Heart left ventricle (tissue), 16 donors: ENCODE results near the gene HBE1. TPM values are rescaled to one million over a fixed set of nuclear protein-coding genes. Genes with fewer than 3 reads are reported as not detected.

ENCODE experiments used
- ATAC-seq, 4 donors: fragments of 200-7000 bp; cut with Tn5 transposase; one replicate each; pipeline ENCODE4 v1.9.1; 2020 to 2022; ENCODE audit warnings: moderate library complexity in 4 of 4, mild to moderate bottlenecking in 3 of 4, moderate number of reproducible peaks in 1 of 4
- DNase-seq, 5 donors: peaks; one replicate each; pipeline ENCODE4 v3.0.0-alpha.2; 2020
- H3K27ac ChIP-seq, 12 donors: fragments of 200-600 bp; sonication (generic) in 4 of 12; one replicate each; pipeline versions ENCODE4 v1.5.0 to v1.8.0; 2016 to 2022; ENCODE audit warnings: mild to moderate bottlenecking in 2 of 12
- H3K27me3 ChIP-seq, 9 donors: fragments of 200-600 bp; sonication (generic) in 2 of 9; one replicate each; pipeline versions ENCODE4 v1.5.1 to v1.8.0; 2016 to 2022; ENCODE audit warnings: mild to moderate bottlenecking in 3 of 9
- H3K36me3 ChIP-seq, 9 donors: fragments of 200-600 bp; sonication (generic) in 2 of 9; one replicate each; pipeline versions ENCODE4 v1.5.0 to v1.8.0; 2018 to 2022; ENCODE audit warnings: mild to moderate bottlenecking in 2 of 9
- H3K4me1 ChIP-seq, 12 donors: fragments of 200-600 bp; sonication (generic) in 4 of 12; one replicate each; pipeline versions ENCODE4 v1.5.0 to v1.8.0; 2016 to 2022; ENCODE audit warnings: mild to moderate bottlenecking in 3 of 12
- H3K4me3 ChIP-seq, 12 donors: fragments of 200-600 bp; sonication (generic) in 4 of 12; one replicate each; pipeline versions ENCODE4 v1.5.0 to v1.8.0; 2017 to 2022; ENCODE audit warnings: mild to moderate bottlenecking in 9 of 12, moderate library complexity in 4 of 12
- H3K9me3 ChIP-seq, 12 donors: fragments of 200-600 bp; sonication (generic) in 4 of 12; one replicate each; pipeline versions ENCODE4 v1.5.0 to v1.8.0; 2016 to 2022; ENCODE audit warnings: mild to moderate bottlenecking in 1 of 12
- CTCF ChIP-seq, 12 donors: fragments of 200-600 bp; sonication (generic) in 4 of 12; IDR thresholded peaks; one replicate each; pipeline versions ENCODE4 v1.5.0 to v1.8.0; 2018 to 2022; ENCODE audit warnings: antibody characterized with exemption in 12 of 12, mild to moderate bottlenecking in 5 of 12
- POLR2A ChIP-seq, 2 donors: fragments of 450-650 bp; IDR thresholded peaks; one replicate each; pipeline ENCODE4 v1.6.1; 2017; ENCODE audit warnings: antibody characterized with exemption in 2 of 2, mild to moderate bottlenecking in 2 of 2, moderate library complexity in 2 of 2
- WGBS, 4 donors: extraction: QIAGEN DNeasy Blood & Tissue Kit in 2 of 4; methylation state at CpG; one replicate each; pipeline versions ENCODE4 v1.1.5 to v1.1.7; 2013 to 2018; 5-methylcytosine and 5-hydroxymethylcytosine counted together
- intact Hi-C, 10 donors: fragments of 100-400 bp; cut with DNase I; formaldehyde crosslinking; loops; one replicate each; pipeline versions ENCODE4 v1.11.1 to v1.14.2; 2022
- polyA plus RNA-seq, 2 donors: library from polyadenylated mRNA; stranded (reverse); fragments of 200-250 nt; gene quantifications; one replicate each; pipeline ENCODE4 v1.2.3, GENCODE V29; 2013
- total RNA-seq, 9 donors: library from RNA; depleted of rRNA in 2 of 9; stranded (reverse); fragments of >200 nt in 2 of 9; fragmentation: NEBNext Ultra II Directional in 3 of 9; extraction: Animal tissue kit (Norgen Biotek cat#: 25700) in 3 of 9; gene quantifications; one replicate each; pipeline versions ENCODE4 v1.1.0 to v1.2.4, GENCODE V29; 2016 to 2023
- donor health status: ischemic (EF 13 %, LVEDD 7.1; RV severe dilation, severe dysfunction).
- donor health status: healthy with polysubstance abuse.
- donor health status: DM: no; HTN: yes; CAD: no.
- donor health status: DM: no; HTN: no; CAD: no.
- donor health status: ischemic (EF 25% LVEDD 6.9; RV normal size, moderate dysfunction).
- donor health status: ischemic (EF 25% LVEDD 5.7; RV mildly dilated, moderate dysfunction).
- donor health status: healthy.
- donor health status: DM: yes; HTN: yes; CAD: no.
- donor health status: ischemic (EF 35%, LVEDD 5.7; RV mildly dilated, moderate dysfunction).
- donor health status: nonischemic (EF 11% LVEDD 7.7; RV severe dilation, severe dysfunction).
- donor health status: DM: yes; HTN: yes; CAD: no.
- donor health status: PGD.
- donor health status: ischemic (EF 29% LVEDD 5.4; RV normal size, mild dysfunction).
- donor health status: nonischemic (EF 23%, LVEDD 6.1; RV moderate dilation, normal function).

The HBE1 gene
- total and polyA plus RNA-seq, 11 donors: not detected

- Histone ChIP-seq H3K4me1 (no peaks in the 10 kb centered on the region), H3K27me3 (no peaks in the 10 kb centered on the region), H3K36me3 (no peaks in the 10 kb centered on the region), H3K4me3 (no peak overlapping the region), H3K27ac (no peak overlapping the region), H3K9me3 (no peaks in the 10 kb centered on the region)
- ATAC-seq (no peak), DNase-seq (no peak)
- TF ChIP-seq CTCF (IDR thresholded peaks at IDR 0.05): no peak
- no peak for TF ChIP-seq POLR2A (IDR thresholded peaks at IDR 0.05)
- intact Hi-C loops: no loop called here
- WGBS, 4 donors: 64 to 70% (median 67%) methylated on average over 7 of the region's 7 CpGs
Observed at GRCh38 chr11:5288108-5288905, 18.6 kb upstream of the HBE1 start.

DNA sequence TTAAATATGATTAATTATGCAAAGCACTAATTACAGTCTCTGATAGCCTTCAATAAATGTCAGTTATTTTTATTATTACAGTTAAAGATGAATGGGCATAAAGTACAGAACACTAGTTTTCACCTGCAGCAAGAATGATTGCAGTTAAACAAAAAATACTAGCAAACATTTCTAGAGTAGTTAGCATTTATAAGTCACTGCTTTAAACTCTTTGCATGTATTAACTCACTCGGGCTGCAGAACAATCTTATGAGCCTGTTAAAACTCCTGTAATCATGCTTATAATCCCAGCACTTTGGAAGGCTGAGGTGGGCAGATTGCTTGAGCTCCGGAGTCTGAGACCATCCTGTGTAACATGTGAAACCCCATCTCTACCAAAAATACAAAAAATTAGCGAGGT, 17.2 kb upstream of the HBE1 start:
- Histone ChIP-seq H3K36me3 (no peaks in the 10 kb centered on the region), H3K4me3 (no peak overlapping the region), H3K9me3 (no peaks in the 10 kb centered on the region), H3K27me3 (no peaks in the 10 kb centered on the region), H3K4me1 (no peaks in the 10 kb centered on the region), H3K27ac (no peak overlapping the region)
- ATAC-seq (no peak), DNase-seq (no peak)
- 67 to 76% (median 74%) methylated on average over 3 of the region's 3 CpGs for WGBS, 4 donors
- intact Hi-C loops: no loop called here
- no peak for TF ChIP-seq CTCF (IDR thresholded peaks at IDR 0.05)
- no peak for TF ChIP-seq POLR2A (IDR thresholded peaks at IDR 0.05)

GRCh38 chr11:5286351-5286750, 16.6 kb upstream of the HBE1 start:
- Histone ChIP-seq H3K27me3 (no peaks in the 10 kb centered on the region), H3K4me1 (no peaks in the 10 kb centered on the region), H3K36me3 (no peaks in the 10 kb centered on the region), H3K4me3 (no peak overlapping the region), H3K27ac (no peak overlapping the region), H3K9me3 (no peaks in the 10 kb centered on the region)
- no peak for ATAC-seq
- intact Hi-C loops: no loop called here
- TF ChIP-seq POLR2A (IDR thresholded peaks at IDR 0.05) (no peak), CTCF (IDR thresholded peaks at IDR 0.05) (no peak)
- DNase-seq: no peak
- WGBS, 4 donors: 11 to 23% (median 17%) methylated on average over 1 of the region's 1 CpG

- WGBS, 4 donors: 70 to 87% (median 79%) methylated on average over 4 of the region's 4 CpGs
Observed at GRCh38 chr11:5285703-5286340, 16.1 kb upstream of the HBE1 start.

More at GRCh38 chr11:5285703-5286340, 16.1 kb upstream of the HBE1 start:
- Histone ChIP-seq H3K27ac (no peak overlapping the region), H3K9me3 (no peaks in the 10 kb centered on the region), H3K36me3 (no peaks in the 10 kb centered on the region), H3K4me1 (peaks cover 0 to 2% (median 0%) of the 10 kb centered on the region in 12 donors), H3K4me3 (no peak overlapping the region), H3K27me3 (no peaks in the 10 kb centered on the region)
- TF ChIP-seq CTCF (IDR thresholded peaks at IDR 0.05) (no peak), POLR2A (IDR thresholded peaks at IDR 0.05) (no peak)
- ATAC-seq (no peak), DNase-seq (no peak)
- intact Hi-C loops: no loop called here
